GM21367 (cell line): ENCODE measurements around the gene RPL22L1.
"Not testable (repeated sequence)": the region's sequence is repeated elsewhere in the genome, so short reads cannot be mapped to it uniquely, and the experiment has no call there.

Experiments
- ATAC-seq: cut with Tn5 transposase; IDR thresholded peaks from one replicate; pipeline ENCODE4 v1.9.1; 2021; ENCODE audit not compliant: unreplicated experiment

RPL22L1 gene

DNA sequence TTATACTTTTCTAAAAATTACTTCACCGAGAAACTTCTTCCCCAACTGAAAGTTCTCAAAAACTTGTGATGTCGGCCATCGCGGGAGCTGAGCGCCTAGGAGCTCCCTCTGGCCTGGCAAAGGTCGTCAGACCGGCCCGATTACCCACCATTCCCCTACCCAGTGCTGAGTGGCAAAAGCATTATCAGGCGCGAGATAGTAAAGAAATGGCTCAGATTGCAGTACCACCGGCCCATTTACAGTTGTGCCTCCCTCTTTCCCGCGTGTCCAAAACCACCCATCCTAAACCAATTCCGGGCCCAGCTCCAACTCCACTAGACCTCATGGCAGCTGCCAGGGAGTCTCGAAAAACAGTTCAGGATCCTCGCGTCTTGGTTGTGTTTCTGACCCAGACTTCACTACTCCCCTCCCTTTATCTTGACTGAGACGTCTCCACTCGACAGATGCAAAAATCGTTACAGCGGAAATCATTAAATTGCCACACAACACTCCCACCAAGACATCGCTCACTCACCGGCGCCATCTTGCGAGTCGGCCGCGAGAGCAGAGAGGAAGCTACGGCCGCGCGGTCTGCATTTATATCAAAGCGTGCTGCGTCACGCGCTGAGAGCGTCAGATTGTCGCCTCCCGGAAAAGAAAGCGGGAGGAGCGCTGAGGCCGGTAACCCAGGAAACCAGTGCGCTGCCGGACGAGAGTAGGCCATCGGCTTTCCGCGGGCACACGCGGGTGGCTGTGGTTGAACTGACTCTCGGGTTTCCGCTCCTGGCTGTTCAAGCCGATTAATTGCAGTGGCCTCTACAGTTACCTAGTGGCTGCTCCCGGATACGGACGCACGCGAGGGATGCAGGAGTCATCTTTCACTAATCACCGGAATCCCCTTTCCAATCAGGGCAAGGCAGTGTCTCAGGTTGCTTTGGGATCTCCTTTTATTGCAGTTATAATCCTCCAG lies at the start of gene RPL22L1:
RPL22L1 (minus strand) TSS at position 551 of the 949 bp plus-strand sequence; CDS start at position 523, 28 bp downstream.
- ATAC-seq, result peak; percentile 95

DNA sequence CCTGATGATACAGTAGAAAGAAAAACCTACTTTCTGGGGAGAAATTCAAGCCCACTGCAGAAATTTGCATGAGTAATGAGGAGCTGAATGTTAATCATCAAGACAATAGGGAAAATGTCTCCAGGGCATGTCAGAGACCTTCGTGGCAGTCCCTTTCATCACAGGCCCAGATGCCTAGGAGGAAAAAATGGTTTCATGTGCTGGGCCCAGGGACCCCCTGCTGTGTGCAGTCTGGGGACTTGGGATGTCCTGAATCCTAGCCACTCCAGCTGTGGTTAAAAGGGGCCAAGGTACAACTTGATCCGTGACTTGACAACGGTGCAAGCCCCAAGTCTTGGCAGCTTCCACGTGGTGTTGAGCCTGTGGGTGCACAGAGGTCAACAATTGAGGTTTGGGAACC lies 48.7 kb upstream of the RPL22L1 start:
- no peak for ATAC-seq

GRCh38 chr3:170914690-170915089 lies 44.7 kb upstream of the RPL22L1 start:
- no peak for ATAC-seq

DNA sequence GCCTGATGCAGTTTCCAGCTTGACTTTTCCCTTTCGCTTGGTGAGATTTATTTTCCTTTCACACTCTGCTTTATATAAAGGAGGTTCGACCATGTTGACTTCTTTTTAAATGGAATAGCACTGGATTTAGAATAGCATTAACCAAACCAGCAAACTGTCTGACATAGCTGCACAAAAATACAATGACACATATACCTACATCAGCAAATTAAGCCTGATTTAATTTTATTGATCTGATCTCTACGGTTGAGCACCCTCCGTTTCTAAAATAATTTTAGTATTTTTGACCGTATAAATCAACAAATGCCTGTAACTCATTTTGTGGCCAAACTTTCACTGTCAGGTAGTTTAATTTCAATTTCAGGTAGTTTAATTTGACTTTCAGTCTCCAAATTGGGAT lies 44.2 kb upstream of the RPL22L1 start:
- no peak for ATAC-seq

DNA sequence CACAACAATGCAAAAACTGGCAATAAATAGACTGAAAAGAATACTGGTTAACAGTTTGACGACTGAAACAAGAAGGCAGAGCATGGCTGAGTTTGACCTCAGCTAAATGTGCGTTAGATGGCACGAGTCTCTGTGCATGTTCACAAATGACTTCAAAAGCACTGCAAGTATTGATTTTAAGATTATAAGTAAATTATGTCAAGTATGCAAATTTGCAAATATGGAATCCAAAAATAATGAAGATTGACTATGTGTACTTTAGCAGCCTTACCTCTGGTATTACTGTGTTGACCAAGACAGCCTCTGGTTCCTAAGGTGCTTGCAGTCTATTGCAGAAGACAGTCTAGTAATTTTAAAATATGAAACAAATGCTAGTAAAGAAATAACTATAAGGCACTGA lies 41.1 kb upstream of the RPL22L1 start:
- ATAC-seq, result no peak

DNA sequence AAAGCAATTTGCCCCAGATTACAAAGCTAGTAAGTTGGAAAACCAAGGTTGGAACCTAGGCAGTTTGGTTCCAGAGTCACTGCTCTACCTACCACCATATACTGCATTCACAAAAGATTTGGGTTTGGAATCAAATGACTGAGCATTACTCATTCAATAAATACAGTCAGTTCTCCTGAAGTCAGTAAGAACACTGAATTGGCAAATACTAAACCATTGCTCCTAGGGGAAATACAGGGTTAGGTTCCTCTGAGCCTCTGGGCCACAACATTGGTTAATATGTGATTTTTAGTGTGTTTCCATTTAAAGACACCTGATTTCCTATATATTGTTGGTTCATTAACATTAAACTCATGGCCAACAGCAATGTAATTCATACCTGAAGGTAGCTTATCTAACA lies 40.5 kb upstream of the RPL22L1 start:
- no peak for ATAC-seq

DNA sequence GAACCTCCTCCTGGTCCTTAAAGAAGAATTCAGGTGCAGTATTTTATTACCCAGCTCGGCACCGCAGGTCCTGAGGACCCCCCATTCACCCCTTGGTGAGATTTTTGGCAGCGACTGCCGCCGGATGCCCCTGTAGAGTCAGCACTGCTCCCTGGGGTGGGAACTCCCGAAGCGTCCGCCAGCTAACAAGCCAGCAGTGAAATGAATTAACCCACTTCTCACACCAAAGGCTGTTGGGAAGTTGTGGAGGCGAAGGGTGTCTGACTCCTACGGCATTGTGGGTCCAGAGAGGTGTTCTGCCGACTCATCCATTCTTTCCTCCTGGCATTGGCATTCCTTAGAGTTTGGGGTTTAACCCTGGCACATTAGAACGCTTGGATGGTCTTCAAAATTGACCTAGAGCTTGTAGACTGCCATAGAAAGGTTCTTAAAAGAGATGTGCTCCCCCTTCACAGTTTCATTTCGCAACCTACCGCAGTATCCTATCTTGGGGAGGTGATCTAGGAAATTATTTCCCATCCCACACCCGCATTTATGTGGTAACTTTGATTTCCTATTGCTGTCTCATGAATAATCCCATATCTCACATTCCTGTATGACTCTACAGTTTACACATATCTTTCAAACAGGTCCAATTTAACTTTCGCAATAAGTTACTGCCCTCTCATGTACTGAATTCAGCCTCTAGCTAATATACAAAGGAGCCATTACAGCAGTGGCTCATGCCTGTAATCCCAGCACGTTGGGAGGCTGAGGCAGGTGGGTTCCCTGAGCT lies 39.3 kb upstream of the RPL22L1 start:
- no peak for ATAC-seq

- ATAC-seq, result peak; percentile 92
Observed at GRCh38 chr3:170908235-170909116, 38.5 kb upstream of the RPL22L1 start, which contains the start of gene EIF5A2. Gene EIF5A2 (minus strand): TSS chr3:170908637. CDS start chr3:170907806, 831 bp downstream.

DNA sequence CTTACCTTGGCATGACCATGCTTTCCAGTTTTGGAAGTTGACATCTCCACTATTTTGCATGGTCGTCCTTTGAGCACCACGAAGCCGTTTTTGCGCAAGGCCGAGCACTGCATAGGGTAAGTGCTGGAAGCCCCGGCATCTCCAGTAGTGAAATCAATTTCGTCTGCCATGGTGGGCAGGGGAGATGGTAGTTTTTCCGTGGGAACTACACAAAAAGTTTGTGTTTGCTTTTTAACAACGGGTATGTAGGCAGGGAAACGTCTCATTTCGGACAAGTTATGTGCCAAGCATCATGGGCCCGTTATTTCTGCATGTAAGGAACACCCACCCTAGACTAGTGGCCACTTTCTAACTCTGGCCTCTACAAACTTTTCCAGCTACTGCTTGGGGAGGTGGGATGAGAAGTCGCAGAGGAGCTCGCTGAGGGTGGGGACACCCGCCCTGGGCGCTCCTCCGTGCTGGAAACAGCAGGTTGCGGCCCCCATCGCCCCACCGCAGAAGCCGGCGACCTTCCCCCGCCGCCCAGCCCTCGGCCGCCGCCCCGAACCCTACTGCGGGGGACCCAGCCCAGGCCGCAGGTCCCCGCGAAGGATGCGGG lies 37.7 kb upstream of the RPL22L1 start:
- ATAC-seq, result peak; percentile 3

DNA sequence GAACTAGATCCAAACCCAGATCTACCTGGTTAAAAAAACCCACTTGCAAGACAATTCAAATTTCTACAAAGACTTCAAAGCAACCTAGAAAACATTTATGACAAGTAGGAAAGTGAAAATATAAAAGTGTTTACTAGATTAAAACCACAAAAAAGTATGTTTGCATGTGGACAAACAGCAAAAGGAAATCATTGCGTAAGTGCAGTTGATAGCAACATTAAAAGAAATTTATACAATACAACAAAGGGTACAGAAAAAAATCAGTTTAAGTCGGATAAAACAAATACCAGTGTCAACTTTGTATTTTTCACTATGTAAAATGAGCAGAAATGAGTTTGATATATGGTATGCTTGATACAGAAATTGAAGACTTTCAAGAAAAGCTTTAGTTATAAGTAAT lies 35.9 kb upstream of the RPL22L1 start:
- ATAC-seq, result no peak

GRCh38 chr3:170903123-170903522 lies 33.1 kb upstream of the RPL22L1 start:
- no peak for ATAC-seq

- no peak for ATAC-seq
Observed at GRCh38 chr3:170899455-170899854, 29.5 kb upstream of the RPL22L1 start.

DNA sequence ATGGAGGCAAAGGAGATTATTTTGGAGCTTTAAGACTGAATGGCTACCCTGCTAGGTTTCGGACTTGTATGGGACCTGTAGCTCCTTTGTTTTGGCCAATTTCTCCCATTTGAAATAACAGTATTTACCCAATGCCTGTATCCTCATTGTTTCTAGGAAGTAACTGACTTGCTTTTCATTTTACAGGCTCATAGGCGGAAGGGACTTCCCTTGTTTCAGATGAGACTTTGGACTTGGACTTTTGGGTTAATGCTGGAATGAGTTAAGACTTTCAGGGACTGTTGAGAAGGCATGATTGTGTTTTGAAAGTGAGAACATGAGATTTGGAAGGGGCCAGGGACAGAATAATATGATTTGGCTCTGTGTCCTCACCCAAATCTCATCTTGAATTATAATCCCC lies 28.0 kb upstream of the RPL22L1 start:
- ATAC-seq, result no peak

DNA sequence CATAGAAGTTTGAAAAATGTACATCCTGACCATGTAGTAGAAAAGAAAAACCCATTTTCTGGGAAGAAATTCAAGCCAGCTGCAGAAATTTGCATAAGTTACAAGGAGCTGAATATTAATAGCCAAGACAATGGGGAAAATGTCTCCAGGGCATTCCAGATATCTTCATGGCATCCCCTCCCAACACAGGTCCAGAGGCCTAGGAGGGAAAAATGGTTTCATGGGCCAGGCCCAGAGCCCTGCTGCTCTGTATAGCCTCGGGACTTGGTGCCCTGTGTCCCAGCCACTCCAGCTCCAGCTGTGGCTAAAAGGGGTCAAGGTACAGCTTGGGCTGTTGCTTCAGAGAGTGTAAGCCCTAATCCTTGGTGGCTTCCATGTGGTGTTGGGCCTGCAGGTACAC lies 27.2 kb upstream of the RPL22L1 start:
- not testable (repeated sequence) for ATAC-seq

DNA sequence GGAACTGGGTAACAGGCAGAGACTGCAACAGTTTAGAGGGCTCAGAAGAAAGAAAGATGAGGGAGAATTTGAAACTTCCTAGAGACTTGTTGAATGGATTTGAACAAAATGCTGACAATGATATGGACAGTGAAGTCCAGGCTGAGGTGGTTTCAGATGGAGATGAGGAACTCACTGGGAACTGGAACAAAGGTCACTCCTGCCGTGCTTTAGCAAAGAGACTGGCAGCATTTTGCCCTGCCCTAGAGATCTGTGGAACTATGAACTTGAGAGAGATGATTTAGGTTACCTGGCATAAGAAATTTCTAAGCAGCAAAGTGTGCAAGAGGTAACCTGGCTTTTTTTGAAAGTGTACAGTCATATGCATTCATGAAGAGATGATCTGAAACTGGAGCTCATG lies 26.8 kb upstream of the RPL22L1 start:
- ATAC-seq, result no peak

GRCh38 chr3:170896333-170896732 lies 26.3 kb upstream of the RPL22L1 start:
- ATAC-seq, result not testable (repeated sequence)

- no peak for ATAC-seq
Observed at GRCh38 chr3:170893895-170894294, 23.9 kb upstream of the RPL22L1 start.

DNA sequence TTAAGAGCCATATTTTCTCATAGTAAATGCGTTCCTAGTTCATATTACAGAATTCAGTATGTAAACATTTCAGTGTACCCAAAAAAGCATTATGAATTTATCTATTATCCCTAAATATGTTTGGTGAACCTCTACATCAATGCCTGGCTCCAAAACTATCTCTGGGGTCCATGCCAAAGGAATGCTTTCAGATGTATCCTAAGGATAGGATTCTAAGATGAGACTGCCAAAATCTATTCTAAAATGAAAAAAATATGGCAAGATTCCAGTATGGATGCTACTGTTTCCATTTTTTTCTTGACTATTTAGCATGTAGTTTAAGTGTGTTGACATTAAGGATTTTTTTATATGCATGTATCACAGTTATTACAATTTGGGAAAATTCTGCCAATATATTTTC lies 19.6 kb upstream of the RPL22L1 start:
- no peak for ATAC-seq

- ATAC-seq, result no peak
Observed at GRCh38 chr3:170889132-170889531, 19.1 kb upstream of the RPL22L1 start.

- not testable (repeated sequence) for ATAC-seq
Observed at GRCh38 chr3:170884109-170884930, 14.3 kb upstream of the RPL22L1 start.
